Liver (tissue), 9 donors: ENCODE data around the gene LRRC49. TPM values are rescaled to one million over a fixed set of nuclear protein-coding genes. Genes with fewer than 3 reads are reported as not detected.

Source experiments
- DNase-seq: peaks from one replicate; pipeline ENCODE4 v3.0.0-alpha.2; 2017; ENCODE audit warnings: low spot score
- H3K27ac ChIP-seq, 2 donors: one replicate each; pipeline ENCODE4 v1.7.0; 2013; ENCODE audit warnings: inconsistent platforms in 2 of 2, low read length in 2 of 2, control low read depth in 1 of 2, low read depth in 1 of 2, mild to moderate bottlenecking in 1 of 2
- H3K27me3 ChIP-seq, 4 donors: one replicate each; pipeline versions ENCODE4 v1.6.1 to v1.7.0; 2013; ENCODE audit warnings: low read length in 3 of 4, inconsistent platforms in 1 of 4, mild to moderate bottlenecking in 1 of 4, moderate library complexity in 1 of 4; ENCODE audit not compliant: control insufficient read depth in 4 of 4, insufficient read depth in 4 of 4
- H3K36me3 ChIP-seq, 4 donors: one replicate each; pipeline versions ENCODE4 v1.6.1 to v1.7.0; 2013; ENCODE audit warnings: low read length in 3 of 4, mild to moderate bottlenecking in 3 of 4, low read depth in 1 of 4, moderate library complexity in 1 of 4; ENCODE audit not compliant: control insufficient read depth in 4 of 4, insufficient read depth in 3 of 4
- H3K4me1 ChIP-seq, 4 donors: one replicate each; pipeline versions ENCODE4 v1.6.1 to v1.7.0; 2013; ENCODE audit warnings: low read length in 3 of 4, mild to moderate bottlenecking in 3 of 4, moderate library complexity in 1 of 4; ENCODE audit not compliant: control insufficient read depth in 4 of 4, insufficient read depth in 4 of 4
- H3K4me3 ChIP-seq, 3 donors: one replicate each; pipeline versions ENCODE4 v1.6.1 to v1.7.0; 2013; ENCODE audit warnings: low read length in 3 of 3, control low read depth in 1 of 3, low read depth in 1 of 3, mild to moderate bottlenecking in 1 of 3
- H3K9ac ChIP-seq, 2 donors: one replicate each; pipeline ENCODE4 v1.7.0; 2013; ENCODE audit warnings: low read length in 2 of 2, mild to moderate bottlenecking in 2 of 2, moderate library complexity in 2 of 2, control low read depth in 1 of 2, low read depth in 1 of 2
- H3K9me3 ChIP-seq, 4 donors: one replicate each; pipeline versions ENCODE4 v1.6.1 to v1.7.0; 2013; ENCODE audit warnings: low read length in 3 of 4; ENCODE audit not compliant: control insufficient read depth in 4 of 4
- ATF3 ChIP-seq: IDR thresholded peaks from 2 replicates; pipeline ENCODE4 v1.6.1; 2016; ENCODE audit warnings: antibody characterized with exemption
- CTCF ChIP-seq: fragments of 150-350 bp; IDR thresholded peaks from 2 replicates; pipeline ENCODE4 v1.5.1; 2017; ENCODE audit warnings: improper control_type of control experiment, low read depth, low read length; ENCODE audit not compliant: missing input control
- EGR1 ChIP-seq, 2 donors: IDR thresholded peaks; 2 replicates each; pipeline ENCODE4 v1.6.1; 2016 to 2018; ENCODE audit warnings: antibody characterized with exemption in 2 of 2, low read depth in 2 of 2
- FOXA1 ChIP-seq: IDR thresholded peaks from 2 replicates; pipeline ENCODE4 v1.6.1; 2016; ENCODE audit warnings: antibody characterized with exemption
- FOXA2 ChIP-seq: IDR thresholded peaks from 2 replicates; pipeline ENCODE4 v1.6.1; 2016; ENCODE audit warnings: antibody characterized with exemption
- GABPA ChIP-seq, 2 donors: IDR thresholded peaks in 1 of 2; conservative IDR thresholded peaks in 1 of 2; 2 replicates each; pipeline ENCODE4 v1.6.1; 2016; ENCODE audit warnings: antibody characterized with exemption in 2 of 2, mild to moderate bottlenecking in 1 of 2, moderate library complexity in 1 of 2
- HNF4A ChIP-seq, 2 donors: conservative IDR thresholded peaks; 2 replicates each; pipeline ENCODE4 v1.6.1; 2016; ENCODE audit warnings: antibody characterized with exemption in 2 of 2, mild to moderate bottlenecking in 2 of 2
- HNF4G ChIP-seq: IDR thresholded peaks from 2 replicates; pipeline ENCODE4 v1.6.1; 2016; ENCODE audit warnings: antibody characterized with exemption
- JUND ChIP-seq, 2 donors: IDR thresholded peaks; 2 replicates each; pipeline ENCODE4 v1.6.1; 2016; ENCODE audit warnings: antibody characterized with exemption in 2 of 2
- NR2F2 ChIP-seq: IDR thresholded peaks from 2 replicates; pipeline ENCODE4 v1.6.1; 2016; ENCODE audit warnings: antibody characterized with exemption
- RAD21 ChIP-seq, 2 donors: IDR thresholded peaks; 2 replicates each; pipeline ENCODE4 v1.6.1; 2016; ENCODE audit warnings: antibody characterized with exemption in 2 of 2, mild to moderate bottlenecking in 2 of 2
- REST ChIP-seq: IDR thresholded peaks from 2 replicates; pipeline ENCODE4 v1.6.1; 2016; ENCODE audit warnings: antibody characterized with exemption, mild to moderate bottlenecking
- RXRA ChIP-seq, 2 donors: IDR thresholded peaks; 2 replicates each; pipeline ENCODE4 v1.6.1; 2017 to 2018; ENCODE audit warnings: antibody characterized with exemption in 2 of 2, mild to moderate bottlenecking in 1 of 2
- SP1 ChIP-seq: IDR thresholded peaks from 2 replicates; pipeline ENCODE4 v1.6.1; 2018; ENCODE audit warnings: antibody characterized with exemption, mild to moderate bottlenecking
- TAF1 ChIP-seq: conservative IDR thresholded peaks from 2 replicates; pipeline ENCODE4 v1.6.1; 2016; ENCODE audit warnings: antibody characterized with exemption, mild to moderate bottlenecking
- YY1 ChIP-seq: IDR thresholded peaks from 2 replicates; pipeline ENCODE4 v1.6.1; 2016; ENCODE audit warnings: antibody characterized with exemption, mild to moderate bottlenecking
- ZBTB33 ChIP-seq: IDR thresholded peaks from 2 replicates; pipeline ENCODE4 v1.6.1; 2016; ENCODE audit warnings: antibody characterized with exemption
- WGBS: extraction: QIAGEN DNeasy Blood & Tissue Kit; methylation state at CpG from one replicate; pipeline ENCODE4 v1.1.7; 2013; 5-methylcytosine and 5-hydroxymethylcytosine counted together
- polyA plus RNA-seq, 2 donors: library from polyadenylated mRNA; stranded (reverse) in 1 of 2; unstranded in 1 of 2; fragments of 200-250 nt in 1 of 2; fragments of >200 nt in 1 of 2; fragmentation: Nextera tagmentation in 1 of 2; extraction: Ambion mirVana in 1 of 2; gene quantifications; one replicate each; pipeline versions ENCODE4 v1.2.1 to v1.2.3, GENCODE V29; 2013 to 2015
- total RNA-seq, 2 donors: library from RNA; depleted of rRNA; stranded (reverse); fragments of >200 nt; gene quantifications; one replicate each; pipeline ENCODE4 v1.2.3, GENCODE V29; 2014
- TF ChIP-seq, protein P1 (sequence below): IDR thresholded peaks from 2 replicates; pipeline ENCODE4 v1.6.1; 2016; ENCODE audit warnings: antibody characterized with exemption
- donor health status: healthy.
- donor health status: healthy.
- donor health status: healthy.
- donor health status: healthy.
- donor health status: healthy.

The LRRC49 gene
- total and polyA plus RNA-seq, 4 donors = 0.20 to 1.1 (median 0.31) TPM

- no peak overlapping the region for H3K4me3 ChIP-seq
- peaks cover 0 to under 1% (median 0%) of the 10 kb centered on the region in 4 donors for H3K9me3 ChIP-seq
- H3K36me3 ChIP-seq = no peaks in the 10 kb centered on the region
- no peak overlapping the region for H3K27ac ChIP-seq
- no peak for DNase-seq
- H3K4me1 ChIP-seq = no peaks in the 10 kb centered on the region
- no peak for TF ChIP-seq RXRA (IDR thresholded peaks at IDR 0.05)
- no peak for TF ChIP-seq REST
- TF ChIP-seq JUND (IDR thresholded peaks at IDR 0.05) = no peak
- no peak for TF ChIP-seq HNF4G
- no peak for TF ChIP-seq NR2F2
- TF ChIP-seq, protein P1, sequence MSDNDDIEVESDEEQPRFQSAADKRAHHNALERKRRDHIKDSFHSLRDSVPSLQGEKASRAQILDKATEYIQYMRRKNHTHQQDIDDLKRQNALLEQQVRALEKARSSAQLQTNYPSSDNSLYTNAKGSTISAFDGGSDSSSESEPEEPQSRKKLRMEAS = no peak
- no peak for TF ChIP-seq HNF4A (conservative IDR thresholded peaks at IDR 0.05)
- no peak for TF ChIP-seq RAD21 (IDR thresholded peaks at IDR 0.05)
- no peak for TF ChIP-seq CTCF
- no peak for TF ChIP-seq SP1
- TF ChIP-seq GABPA (IDR thresholded peaks at IDR 0.05 in 1 of 2, conservative IDR thresholded peaks at IDR 0.05 in 1 of 2) = no peak
- TF ChIP-seq FOXA1 = no peak
- TF ChIP-seq ATF3 = no peak
- TF ChIP-seq EGR1 (IDR thresholded peaks at IDR 0.05; ENCODE audit: low read depth in 2 of 2) = no peak
- TF ChIP-seq YY1 = no peak
- no peak for TF ChIP-seq FOXA2
- no peak for TF ChIP-seq ZBTB33
- TF ChIP-seq TAF1 = no peak
- no peak overlapping the region for H3K9ac ChIP-seq
- WGBS = 97% methylated on average over 2 of the region's 2 CpGs
- H3K27me3 ChIP-seq = no peaks in the 10 kb centered on the region
Measured at GRCh38 chr15:71094137-71094536, 201.5 kb downstream of the LRRC49 start.
